D721Med (cell line): Measurements from ENCODE around the gene SLC29A3.

Experiments
- DNase-seq: peaks from one replicate; pipeline ENCODE4 v3.0.0; 2011; ENCODE audit warnings: low spot score; ENCODE audit not compliant: insufficient read length
- FAIRE-seq: peaks from 2 replicates; lab custom pipeline; 2011; peaks lifted over from hg19 to GRCh38; lab: Jason Lieb, UNC
- CTCF ChIP-seq: IDR thresholded peaks from 2 replicates; pipeline ENCODE4 v1.5.1; 2012; ENCODE audit warnings: mild to moderate bottlenecking, control low read depth; ENCODE audit not compliant: insufficient read depth; ENCODE audit errors: missing control alignments

Gene SLC29A3

GRCh38 chr10:71280216-71280615 is 38.8 kb upstream of the SLC29A3 start:
- DNase-seq (no peak), FAIRE-seq (no peak)
- TF ChIP-seq CTCF: no peak

- FAIRE-seq (no peak), DNase-seq (no peak)
- TF ChIP-seq CTCF: no peak
These were observed 38.2 kb upstream of the SLC29A3 start for GRCh38 chr10:71280825-71281224.

- no peak for FAIRE-seq
- DNase-seq: no peak
- no peak for TF ChIP-seq CTCF
These were observed 37.3 kb upstream of the SLC29A3 start for GRCh38 chr10:71281646-71282322.

GRCh38 chr10:71282323-71282680 is 36.8 kb upstream of the SLC29A3 start:
- DNase-seq (no peak), FAIRE-seq (no peak)
- no peak for TF ChIP-seq CTCF

GRCh38 chr10:71283410-71283809 is 35.6 kb upstream of the SLC29A3 start:
- FAIRE-seq (no peak), DNase-seq (no peak)
- no peak for TF ChIP-seq CTCF

- FAIRE-seq: no peak
- TF ChIP-seq CTCF: no peak
- DNase-seq: no peak
These were observed 35.2 kb upstream of the SLC29A3 start for GRCh38 chr10:71283876-71284275.

GRCh38 chr10:71284544-71285179 is 34.4 kb upstream of the SLC29A3 start:
- TF ChIP-seq CTCF: no peak
- FAIRE-seq: no peak
- DNase-seq: no peak
